GM12872 (cell line): ENCODE results near the gene DLL1.

Experiments
- CTCF ChIP-seq: IDR thresholded peaks from 3 replicates; pipeline ENCODE4 v1.5.1; 2011; ENCODE audit warnings: low read depth, mild to moderate bottlenecking, low read length, moderate library complexity; ENCODE audit not compliant: insufficient read depth

Gene DLL1

GRCh38 chr6:170279977-170280688 is 10.7 kb downstream of the DLL1 start:
- no peak for TF ChIP-seq CTCF

GRCh38 chr6:170279426-170279825 is 11.5 kb downstream of the DLL1 start:
- TF ChIP-seq CTCF: no peak

GRCh38 chr6:170278743-170279094 is 12.2 kb downstream of the DLL1 start:
- TF ChIP-seq CTCF: no peak

- no peak for TF ChIP-seq CTCF
Observed at GRCh38 chr6:170277893-170278742, 12.8 kb downstream of the DLL1 start.

GRCh38 chr6:170276369-170277057 is 14.4 kb downstream of the DLL1 start:
- no peak for TF ChIP-seq CTCF

- TF ChIP-seq CTCF: no peak
Observed at GRCh38 chr6:170274713-170275560, 15.9 kb downstream of the DLL1 start.
